Measurements from ENCODE around the gene NMU.

DNA sequence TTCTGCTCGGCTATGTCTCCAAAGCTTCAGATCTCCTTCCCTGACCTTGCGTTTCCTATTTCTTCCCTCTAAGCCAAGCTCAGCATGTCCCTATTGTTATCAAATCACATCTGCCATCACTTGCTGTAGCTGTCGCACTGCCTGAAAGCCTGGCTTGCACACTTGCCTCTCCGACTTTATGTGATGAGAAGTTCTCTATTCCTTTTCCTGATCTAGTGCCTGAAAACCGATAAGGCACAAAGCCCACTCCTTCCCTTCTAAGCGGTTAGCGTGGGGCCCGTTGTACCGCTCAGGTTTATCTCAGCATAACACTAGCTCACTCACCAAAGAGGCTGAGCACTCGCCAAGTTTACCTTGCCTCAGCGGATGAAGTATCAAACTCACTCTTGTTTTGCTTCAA lies 816 bp downstream of the NMU start:
- TF ChIP-seq CTCF (optimal IDR thresholded peaks at IDR 0.05 in 1 of 3, IDR thresholded peaks at IDR 0.05 in 1 of 3, conservative IDR thresholded peaks at IDR 0.05 in 1 of 3; ENCODE audit: extremely low read depth in 1 of 3, insufficient read depth in 2 of 3, low read length in 3 of 3) = no peak
- TF ChIP-seq EZH2 (IDR thresholded peaks at IDR 0.05; ENCODE audit: low read length) = no peak
